Astrocyte (in vitro differentiated cells and primary cell): Measurements from ENCODE around the gene CPOX. TPM values are rescaled to one million over a fixed set of nuclear protein-coding genes. Genes with fewer than 3 reads are reported as not detected.

ENCODE experiments used
- DNase-seq: peaks from one replicate; pipeline ENCODE4 v3.0.0-alpha.2; 2010; ENCODE audit warnings: low read depth
- FAIRE-seq: peaks from 2 replicates; lab custom pipeline; 2011; peaks lifted over from hg19 to GRCh38; lab: Jason Lieb, UNC
- H2AFZ ChIP-seq: 2 replicates; pipeline ENCODE4 v1.6.0; 2012; ENCODE audit warnings: low read depth, low read length, inconsistent platforms
- H3K27ac ChIP-seq: 2 replicates; pipeline ENCODE4 v1.5.1; 2011; ENCODE audit warnings: low read depth, low read length, inconsistent platforms
- H3K27me3 ChIP-seq: 2 replicates; pipeline ENCODE4 v1.6.0; 2011; ENCODE audit warnings: low read length, inconsistent platforms; ENCODE audit not compliant: insufficient read depth
- H3K36me3 ChIP-seq: 2 replicates; pipeline ENCODE4 v1.5.1; 2011; ENCODE audit warnings: low read length, inconsistent platforms; ENCODE audit not compliant: insufficient read depth
- H3K4me1 ChIP-seq: 2 replicates; pipeline ENCODE4 v1.5.1; 2011; ENCODE audit warnings: low read length, inconsistent platforms; ENCODE audit not compliant: insufficient read depth
- H3K4me2 ChIP-seq: 2 replicates; pipeline ENCODE4 v1.6.0; 2012; ENCODE audit warnings: low read length, inconsistent platforms
- H3K4me3 ChIP-seq: 2 replicates; pipeline ENCODE4 v1.5.1; 2011; ENCODE audit warnings: low read depth, mild to moderate bottlenecking, low read length, inconsistent platforms; ENCODE audit not compliant: insufficient read depth
- H3K79me2 ChIP-seq: 2 replicates; pipeline ENCODE4 v1.6.0; 2012; ENCODE audit warnings: mild to moderate bottlenecking, low read length, inconsistent platforms; ENCODE audit not compliant: insufficient read depth
- H3K9ac ChIP-seq: 2 replicates; pipeline ENCODE4 v1.6.0; 2012; ENCODE audit warnings: mild to moderate bottlenecking, low read length, inconsistent platforms
- H3K9me3 ChIP-seq: 2 replicates; pipeline ENCODE4 v1.5.1; 2012; ENCODE audit warnings: low read depth, mild to moderate bottlenecking, low read length, inconsistent platforms; ENCODE audit not compliant: insufficient read depth
- H4K20me1 ChIP-seq: 2 replicates; pipeline ENCODE4 v1.6.0; 2012; ENCODE audit warnings: low read length, inconsistent platforms; ENCODE audit not compliant: insufficient read depth
- H3K27ac Mint-ChIP-seq: one replicate; pipeline ENCODE4 v1.8.0; 2021; ENCODE audit warnings: mild to moderate bottlenecking, mixed read lengths; ENCODE audit not compliant: unreplicated experiment
- H3K27me3 Mint-ChIP-seq: one replicate; pipeline ENCODE4 v1.8.0; 2021; ENCODE audit warnings: low read depth, mixed read lengths; ENCODE audit not compliant: unreplicated experiment
- H3K36me3 Mint-ChIP-seq: one replicate; pipeline ENCODE4 v1.8.0; 2021; ENCODE audit warnings: low read depth, mixed read lengths; ENCODE audit not compliant: unreplicated experiment
- H3K4me1 Mint-ChIP-seq: one replicate; pipeline ENCODE4 v1.8.0; 2021; ENCODE audit warnings: low read depth, mixed read lengths; ENCODE audit not compliant: unreplicated experiment
- H3K4me3 Mint-ChIP-seq: one replicate; pipeline ENCODE4 v1.8.0; 2021; ENCODE audit warnings: mild to moderate bottlenecking, moderate library complexity, mixed read lengths; ENCODE audit not compliant: unreplicated experiment
- H3K9me3 Mint-ChIP-seq: one replicate; pipeline ENCODE4 v1.8.0; 2021; ENCODE audit warnings: mild to moderate bottlenecking, mixed read lengths; ENCODE audit not compliant: unreplicated experiment
- CTCF ChIP-seq: IDR thresholded peaks from 2 replicates; pipeline ENCODE4 v1.5.1; 2011; ENCODE audit warnings: low read depth, mild to moderate bottlenecking, inconsistent platforms, low read length, moderate library complexity; ENCODE audit not compliant: insufficient read depth
- EZH2 ChIP-seq: IDR thresholded peaks from 2 replicates; pipeline ENCODE4 v1.6.1; 2012; ENCODE audit warnings: mild to moderate bottlenecking, low read length, inconsistent platforms; ENCODE audit not compliant: insufficient read depth
- total RNA-seq: library from RNA; stranded (reverse); gene quantifications from 2 replicates; pipeline ENCODE4 v1.2.1, GENCODE V29; 2021

The CPOX gene
- total RNA-seq, 1 donor from 2014 or later: 23.7 TPM

- H3K36me3 ChIP-seq: no peaks in the 10 kb centered on the region
- H3K27me3 Mint-ChIP-seq: no peaks in the 10 kb centered on the region
- FAIRE-seq: peak; percentile 86
- no peak overlapping the region for H3K4me3 Mint-ChIP-seq
- no peak overlapping the region for H3K27ac Mint-ChIP-seq
- DNase-seq: no peak
- H3K9ac ChIP-seq: no peak overlapping the region
- H3K36me3 Mint-ChIP-seq: no peaks in the 10 kb centered on the region
- H3K27ac ChIP-seq: no peak overlapping the region
- no peak overlapping the region for H3K4me2 ChIP-seq
- no peaks in the 10 kb centered on the region for H3K4me1 ChIP-seq
- peaks cover 9% of the 10 kb centered on the region for H4K20me1 ChIP-seq
- H3K4me3 ChIP-seq: no peak overlapping the region
- H3K9me3 Mint-ChIP-seq: no peaks in the 10 kb centered on the region
- peak; percentile 64 for TF ChIP-seq CTCF
- no peak for TF ChIP-seq EZH2
- peaks cover 12% of the 10 kb centered on the region for H3K79me2 ChIP-seq
- no peak overlapping the region for H2AFZ ChIP-seq
- H3K4me1 Mint-ChIP-seq: peaks cover 11% of the 10 kb centered on the region
- no peaks in the 10 kb centered on the region for H3K27me3 ChIP-seq
- no peaks in the 10 kb centered on the region for H3K9me3 ChIP-seq
Observed at GRCh38 chr3:98596541-98597500, 3.4 kb upstream of the CPOX start.

DNA sequence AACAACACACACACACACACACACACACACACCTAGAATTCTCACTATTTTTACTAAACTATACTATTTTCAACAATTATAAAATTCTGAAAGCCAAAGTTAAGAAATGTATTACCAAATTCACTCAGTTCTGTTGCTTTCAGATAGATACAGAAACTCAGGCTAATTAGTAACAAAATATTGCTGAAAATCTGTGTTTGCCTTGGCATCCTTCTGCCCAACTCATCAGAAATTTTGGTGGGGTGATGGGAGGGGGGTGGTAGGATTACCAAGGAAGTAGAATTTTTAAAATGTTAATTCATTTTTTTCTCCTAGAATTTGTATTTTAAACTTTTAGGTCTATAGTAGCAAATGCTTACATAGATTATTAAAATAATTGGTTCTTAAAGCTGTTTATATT, 2.7 kb upstream of the CPOX start:
- Mint-ChIP-seq H3K27ac (no peak overlapping the region), H3K4me3 (no peak overlapping the region), H3K36me3 (no peaks in the 10 kb centered on the region), H3K27me3 (no peaks in the 10 kb centered on the region), H3K9me3 (no peaks in the 10 kb centered on the region), H3K4me1 (peaks cover 11% of the 10 kb centered on the region)
- no peaks in the 10 kb centered on the region for H3K4me1 ChIP-seq
- TF ChIP-seq CTCF: no peak
- no peaks in the 10 kb centered on the region for H3K36me3 ChIP-seq
- FAIRE-seq (no peak), DNase-seq (no peak)
- no peak overlapping the region for H3K27ac ChIP-seq
- H3K27me3 ChIP-seq: no peaks in the 10 kb centered on the region
- H4K20me1 ChIP-seq: peaks cover 9% of the 10 kb centered on the region
- no peaks in the 10 kb centered on the region for H3K9me3 ChIP-seq
- no peak overlapping the region for H3K9ac ChIP-seq
- peaks cover 12% of the 10 kb centered on the region for H3K79me2 ChIP-seq
- no peak overlapping the region for H3K4me3 ChIP-seq
- no peak overlapping the region for H3K4me2 ChIP-seq
- no peak overlapping the region for H2AFZ ChIP-seq
